ENCODE data around the gene HCN4. TPM values are rescaled to one million over a fixed set of nuclear protein-coding genes. Genes with fewer than 3 reads are reported as not detected.

HCN4 gene
- total and polyA plus RNA-seq, 2 donors (not counting 3 experiments of a cell fraction or from before 2014, with no cell fraction given) = 0.01 TPM; not detected in 1

GRCh38 chr15:73336756-73337155 lies 32.0 kb downstream of the HCN4 start:
- BruUV-seq (replicated peaks) = no TSS peak

GRCh38 chr15:73335471-73335870 lies 33.3 kb downstream of the HCN4 start:
- Histone ChIP-seq H3K4me2 (ENCODE audit: insufficient read depth, low read length) (no peak overlapping the region), H3K9me3 (replicated peaks; ENCODE audit: control insufficient read depth, insufficient read depth, low read length) (no peaks in the 10 kb centered on the region), H3K79me2 (ENCODE audit: control insufficient read depth, insufficient read depth, low read length) (no peaks in the 10 kb centered on the region), H3K27ac (ENCODE audit: insufficient read depth, low read depth, low read length) (no peak overlapping the region), H3K27me3 (ENCODE audit: control insufficient read depth in 2 of 2, insufficient read depth in 2 of 2, low read length in 2 of 2) (no peaks in the 10 kb centered on the region), H2AFZ (ENCODE audit: low read depth, low read length) (no peak overlapping the region), H4K20me1 (replicated peaks; ENCODE audit: control insufficient read depth, extremely low read depth, insufficient read depth, low read length) (no peaks in the 10 kb centered on the region), H3K9ac (replicated peaks; ENCODE audit: extremely low read depth, insufficient read depth, low read length) (no peak overlapping the region), H3K4me1 (ENCODE audit: control insufficient read depth, extremely low read depth, insufficient read depth, low read length) (no peaks in the 10 kb centered on the region), H3K36me3 (ENCODE audit: control insufficient read depth in 2 of 2, extremely low read depth in 1 of 2, insufficient read depth in 2 of 2, low read length in 2 of 2) (no peaks in the 10 kb centered on the region), H3K9me1 (replicated peaks; ENCODE audit: control insufficient read depth, extremely low read depth, insufficient read depth, low read length) (no peaks in the 10 kb centered on the region), H3K4me3 (replicated peaks in 1 of 3; ENCODE audit: insufficient read depth in 1 of 3, low read depth in 1 of 3, low read length in 3 of 3) (no peak overlapping the region)
- CTCF ChIA-PET = no interaction called here
- intact Hi-C loops (cut with micrococcal nuclease) = no loop called here
- no TSS peak for BruUV-seq (replicated peaks)
- no peak for DNase-seq (ENCODE audit: low read depth, low spot score)
- dilution Hi-C loops (cut with MboI; ENCODE audit: extremely low pct_ligation_motif_present, low sequenced_read_pairs) = no loop called here
- TF ChIP-seq MAX (IDR thresholded peaks at IDR 0.05; ENCODE audit: insufficient read depth, insufficient read length) (no peak), POLR2A (IDR thresholded peaks at IDR 0.05; ENCODE audit: low read depth, low read length) (no peak), EZH2 (IDR thresholded peaks at IDR 0.05; ENCODE audit: borderline replicate concordance, low read depth, low read length, severe bottlenecking) (no peak), FOS (IDR thresholded peaks at IDR 0.05; ENCODE audit: borderline replicate concordance, insufficient read depth, low read length) (no peak), GATA2 (IDR thresholded peaks at IDR 0.05; ENCODE audit: insufficient read depth, insufficient read length, low read depth, low read length) (no peak), MYC (IDR thresholded peaks at IDR 0.05; ENCODE audit: low read depth, low read length) (no peak), POLR2AphosphoS5 (IDR thresholded peaks at IDR 0.05; ENCODE audit: insufficient read depth, low read depth, low read length) (no peak), JUN (IDR thresholded peaks at IDR 0.05; ENCODE audit: borderline replicate concordance, insufficient read depth, insufficient read length, low read depth) (no peak)
- TF ChIP-seq, protein P1, sequence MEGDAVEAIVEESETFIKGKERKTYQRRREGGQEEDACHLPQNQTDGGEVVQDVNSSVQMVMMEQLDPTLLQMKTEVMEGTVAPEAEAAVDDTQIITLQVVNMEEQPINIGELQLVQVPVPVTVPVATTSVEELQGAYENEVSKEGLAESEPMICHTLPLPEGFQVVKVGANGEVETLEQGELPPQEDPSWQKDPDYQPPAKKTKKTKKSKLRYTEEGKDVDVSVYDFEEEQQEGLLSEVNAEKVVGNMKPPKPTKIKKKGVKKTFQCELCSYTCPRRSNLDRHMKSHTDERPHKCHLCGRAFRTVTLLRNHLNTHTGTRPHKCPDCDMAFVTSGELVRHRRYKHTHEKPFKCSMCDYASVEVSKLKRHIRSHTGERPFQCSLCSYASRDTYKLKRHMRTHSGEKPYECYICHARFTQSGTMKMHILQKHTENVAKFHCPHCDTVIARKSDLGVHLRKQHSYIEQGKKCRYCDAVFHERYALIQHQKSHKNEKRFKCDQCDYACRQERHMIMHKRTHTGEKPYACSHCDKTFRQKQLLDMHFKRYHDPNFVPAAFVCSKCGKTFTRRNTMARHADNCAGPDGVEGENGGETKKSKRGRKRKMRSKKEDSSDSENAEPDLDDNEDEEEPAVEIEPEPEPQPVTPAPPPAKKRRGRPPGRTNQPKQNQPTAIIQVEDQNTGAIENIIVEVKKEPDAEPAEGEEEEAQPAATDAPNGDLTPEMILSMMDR (IDR thresholded peaks at IDR 0.05; ENCODE audit: extremely low read depth in 1 of 2, insufficient read depth in 1 of 2, low read depth in 1 of 2, low read length in 2 of 2) = no peak
- POLR2A ChIA-PET = no interaction called here
- FAIRE-seq = no peak

More at GRCh38 chr15:73336756-73337155, 32.0 kb downstream of the HCN4 start:
- H3K4me1 ChIP-seq (ENCODE audit: control insufficient read depth, extremely low read depth, insufficient read depth, low read length) = no peaks in the 10 kb centered on the region
- ChIA-PET CTCF (no interaction called here), POLR2A (no interaction called here)
- H2AFZ ChIP-seq (ENCODE audit: low read depth, low read length) = no peak overlapping the region
- no peak for FAIRE-seq
- H3K36me3 ChIP-seq (ENCODE audit: control insufficient read depth in 2 of 2, extremely low read depth in 1 of 2, insufficient read depth in 2 of 2, low read length in 2 of 2) = no peaks in the 10 kb centered on the region
- no peaks in the 10 kb centered on the region for H3K9me3 ChIP-seq (replicated peaks; ENCODE audit: control insufficient read depth, insufficient read depth, low read length)
- dilution Hi-C loops (cut with MboI; ENCODE audit: extremely low pct_ligation_motif_present, low sequenced_read_pairs) = no loop called here
- H3K27me3 ChIP-seq (ENCODE audit: control insufficient read depth in 2 of 2, insufficient read depth in 2 of 2, low read length in 2 of 2) = no peaks in the 10 kb centered on the region
- no peak overlapping the region for H3K4me3 ChIP-seq (replicated peaks in 1 of 3; ENCODE audit: insufficient read depth in 1 of 3, low read depth in 1 of 3, low read length in 3 of 3)
- H3K4me2 ChIP-seq (ENCODE audit: insufficient read depth, low read length) = no peak overlapping the region
- H4K20me1 ChIP-seq (replicated peaks; ENCODE audit: control insufficient read depth, extremely low read depth, insufficient read depth, low read length) = no peaks in the 10 kb centered on the region
- no peak for DNase-seq (ENCODE audit: low read depth, low spot score)
- no peak overlapping the region for H3K27ac ChIP-seq (ENCODE audit: insufficient read depth, low read depth, low read length)
- no peak for TF ChIP-seq FOS (IDR thresholded peaks at IDR 0.05; ENCODE audit: borderline replicate concordance, insufficient read depth, low read length)
- no peak for TF ChIP-seq EZH2 (IDR thresholded peaks at IDR 0.05; ENCODE audit: borderline replicate concordance, low read depth, low read length, severe bottlenecking)
- no peak for TF ChIP-seq GATA2 (IDR thresholded peaks at IDR 0.05; ENCODE audit: insufficient read depth, insufficient read length, low read depth, low read length)
- TF ChIP-seq MAX (IDR thresholded peaks at IDR 0.05; ENCODE audit: insufficient read depth, insufficient read length) = no peak
- H3K9ac ChIP-seq (replicated peaks; ENCODE audit: extremely low read depth, insufficient read depth, low read length) = no peak overlapping the region
- H3K9me1 ChIP-seq (replicated peaks; ENCODE audit: control insufficient read depth, extremely low read depth, insufficient read depth, low read length) = no peaks in the 10 kb centered on the region
- intact Hi-C loops (cut with micrococcal nuclease) = no loop called here
- H3K79me2 ChIP-seq (ENCODE audit: control insufficient read depth, insufficient read depth, low read length) = no peaks in the 10 kb centered on the region

Measured in endothelial cell of umbilical vein (primary cell).